Renal cortex interstitium (tissue), 11 donors: ENCODE data around the gene CCNG1. TPM values are rescaled to one million over a fixed set of nuclear protein-coding genes. Genes with fewer than 3 reads are reported as not detected.
A peak's percentile ranks its signal among the peaks of the same experiment; 100 is the strongest.

Experiments used
- DNase-seq, 11 donors: peaks; one replicate each; pipeline ENCODE4 v3.0.0-alpha.2; 2013; ENCODE audit warnings: low read depth in 9 of 11, low spot score in 4 of 11; ENCODE audit errors: extremely low read depth in 1 of 11
- polyA plus RNA-seq, 3 donors: library from polyadenylated mRNA; unstranded; fragments of 120-200 nt; gene quantifications; one replicate each; pipeline ENCODE4 v1.2.1, GENCODE V29; 2013; ENCODE audit not compliant: insufficient read length in 3 of 3

Gene CCNG1
- polyA plus RNA-seq, 3 donors = 178 to 247 (median 199) TPM

GRCh38 chr5:163460562-163461171 lies 23.3 kb downstream of the CCNG1 start, which contains the start of gene HMMR:
Gene HMMR (plus strand): TSS chr5:163460632. CDS start chr5:163460693, 61 bp downstream.
- peak in 2 of 11 donors; percentile 24 to 29 for DNase-seq

- no peak for DNase-seq
These were observed 25.7 kb downstream of the CCNG1 start for GRCh38 chr5:163463063-163463435.

GRCh38 chr5:163467682-163468081 lies 30.3 kb downstream of the CCNG1 start:
- DNase-seq = no peak

- no peak for DNase-seq
These were observed 36.3 kb downstream of the CCNG1 start for GRCh38 chr5:163473635-163474243.

- no peak for DNase-seq
These were observed 38.0 kb downstream of the CCNG1 start for GRCh38 chr5:163475411-163475810.

GRCh38 chr5:163478126-163478981 lies 41.0 kb downstream of the CCNG1 start:
- DNase-seq = no peak

- DNase-seq = no peak
These were observed 41.5 kb downstream of the CCNG1 start for GRCh38 chr5:163478982-163479271.

- no peak for DNase-seq
These were observed 51.8 kb downstream of the CCNG1 start for GRCh38 chr5:163489055-163489744.

GRCh38 chr5:163489745-163490075 lies 52.3 kb downstream of the CCNG1 start:
- no peak for DNase-seq

Other genes starting within 250 kb of the CCNG1 start
- gene NUDCD2, start 22.5 kb downstream of the CCNG1 start, polyA plus RNA-seq = 10 to 100 TPM; 49.9 to 60.8 (median 56.0) TPM
- 10 to 100 TPM; 18.3 to 25.9 (median 22.6) TPM for gene HMMR, start 23.0 kb downstream of the CCNG1 start, polyA plus RNA-seq
- 100 to 1,000 TPM; 102 to 118 (median 104) TPM for gene MAT2B, start 68.0 kb downstream of the CCNG1 start, polyA plus RNA-seq